DMS153 treated with DMSO at 0.1 percent for 48 hours (cell line): ENCODE data around the gene SCAMP1.
A peak's percentile ranks its signal among the peaks of the same experiment; 100 is the strongest.
"Not testable (repeated sequence)": the region's sequence is repeated elsewhere in the genome, so short reads cannot be mapped to it uniquely, and the experiment has no call there.

ENCODE experiments used
- DNase-seq: peaks from one replicate; lab custom pipeline; 2025; ENCODE audit not compliant: unreplicated experiment; lab: John Stamatoyannopoulos, UW

Gene SCAMP1, protein sequence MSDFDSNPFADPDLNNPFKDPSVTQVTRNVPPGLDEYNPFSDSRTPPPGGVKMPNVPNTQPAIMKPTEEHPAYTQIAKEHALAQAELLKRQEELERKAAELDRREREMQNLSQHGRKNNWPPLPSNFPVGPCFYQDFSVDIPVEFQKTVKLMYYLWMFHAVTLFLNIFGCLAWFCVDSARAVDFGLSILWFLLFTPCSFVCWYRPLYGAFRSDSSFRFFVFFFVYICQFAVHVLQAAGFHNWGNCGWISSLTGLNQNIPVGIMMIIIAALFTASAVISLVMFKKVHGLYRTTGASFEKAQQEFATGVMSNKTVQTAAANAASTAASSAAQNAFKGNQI

DNA sequence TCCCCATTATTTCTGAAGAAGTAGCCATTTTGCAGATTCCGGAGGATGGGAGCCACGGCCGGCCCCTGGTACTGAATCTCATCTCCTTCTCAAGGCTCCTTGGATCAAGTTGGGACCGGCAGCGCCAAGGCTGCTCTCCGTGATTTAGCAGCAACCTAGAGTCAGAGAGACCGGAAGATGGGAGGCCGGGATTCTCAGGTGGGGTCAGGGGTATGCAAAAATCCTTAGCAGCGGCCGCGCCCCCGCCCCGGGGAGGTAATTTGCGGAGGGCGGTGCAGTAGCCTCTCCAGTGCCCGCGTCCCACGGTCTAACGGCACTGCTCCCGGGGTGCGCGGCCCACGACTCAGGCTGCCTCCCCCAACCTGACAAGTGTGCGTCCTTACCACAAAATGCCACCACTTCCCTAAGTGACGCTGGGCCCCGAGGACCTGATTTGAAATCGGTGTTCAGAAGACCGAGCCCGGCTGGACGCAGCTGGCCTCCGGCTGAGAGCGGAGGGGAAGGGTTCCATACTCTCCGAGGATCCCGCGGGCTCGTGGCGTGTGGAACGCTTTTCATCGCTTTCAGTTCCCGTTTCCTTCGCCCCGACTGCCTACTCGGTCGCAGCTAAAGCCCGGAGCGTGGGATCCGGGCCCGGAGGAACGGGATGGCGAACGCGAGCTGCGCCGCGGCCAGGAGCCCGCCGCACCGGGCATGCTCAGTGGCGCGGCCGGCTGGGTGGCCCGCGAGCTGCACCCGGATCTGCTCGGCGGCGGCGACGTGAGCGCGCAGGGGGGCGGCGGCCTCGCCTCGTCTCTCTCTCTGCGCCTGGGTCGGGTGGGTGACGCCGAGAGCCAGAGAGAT is at the start of gene SCAMP1:
Gene SCAMP1, plus strand, starts transcription at position 787 of the 843 bp plus-strand sequence. Its CDS starts 55 bp downstream, at position 842.
- peak; percentile 29 for DNase-seq

DNA sequence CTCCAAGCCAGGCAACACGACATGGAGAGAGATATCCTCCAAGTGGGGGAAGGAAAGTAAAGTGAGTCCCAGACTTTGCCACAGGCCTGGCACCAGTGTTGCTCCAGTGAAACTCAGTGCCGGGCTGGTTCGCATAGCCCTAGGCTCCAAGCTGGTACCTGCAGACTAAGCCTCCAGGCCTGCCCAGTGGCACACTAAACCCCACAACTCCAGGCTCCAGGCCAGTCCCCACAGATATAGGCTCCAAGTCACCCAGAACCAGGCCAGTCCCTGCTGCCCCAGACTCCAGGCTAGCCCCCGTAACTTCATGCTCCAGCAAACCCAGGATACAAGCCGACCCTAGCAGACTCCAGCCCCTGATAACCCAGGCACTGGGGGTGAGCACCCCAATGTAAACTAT is 42.9 kb upstream of the SCAMP1 start:
- DNase-seq, result no peak

DNA sequence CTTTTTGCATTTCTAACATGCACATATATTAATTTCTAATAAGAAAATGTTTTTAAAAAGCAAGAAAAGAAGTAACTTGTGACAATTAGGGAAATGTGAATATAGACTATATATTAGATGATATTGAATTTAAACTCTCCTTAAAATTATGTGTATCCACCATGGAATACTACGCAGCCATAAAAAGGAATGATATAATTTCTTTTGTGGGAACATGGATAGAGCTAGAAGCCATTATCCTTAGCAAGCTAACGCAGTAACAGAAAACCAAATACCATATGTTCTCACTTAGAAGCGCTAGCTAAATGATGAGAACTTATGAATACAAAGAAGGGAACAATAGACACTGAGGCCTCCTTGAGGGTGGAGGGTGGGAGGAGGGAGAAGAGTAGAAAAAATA is 42.1 kb upstream of the SCAMP1 start:
- DNase-seq, result no peak

DNA sequence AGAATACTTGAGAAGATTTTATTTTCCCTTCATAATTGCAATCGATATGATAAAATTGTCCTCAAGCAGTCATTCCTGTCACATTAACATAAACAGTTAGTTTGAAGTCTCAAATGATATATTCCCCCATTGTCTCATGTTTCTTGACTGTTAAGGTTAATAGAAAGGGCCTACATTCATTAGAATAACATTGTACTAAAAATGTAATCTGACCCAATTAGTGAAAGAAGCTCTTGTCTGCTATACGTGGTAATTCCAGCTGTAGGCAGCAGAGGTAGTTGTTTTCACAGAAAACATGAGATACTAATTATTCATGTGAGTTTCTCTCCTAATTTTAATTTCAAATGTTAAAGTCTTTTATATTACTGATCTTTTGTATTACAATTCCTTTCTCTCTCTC is 40.0 kb upstream of the SCAMP1 start:
- DNase-seq, result no peak

DNA sequence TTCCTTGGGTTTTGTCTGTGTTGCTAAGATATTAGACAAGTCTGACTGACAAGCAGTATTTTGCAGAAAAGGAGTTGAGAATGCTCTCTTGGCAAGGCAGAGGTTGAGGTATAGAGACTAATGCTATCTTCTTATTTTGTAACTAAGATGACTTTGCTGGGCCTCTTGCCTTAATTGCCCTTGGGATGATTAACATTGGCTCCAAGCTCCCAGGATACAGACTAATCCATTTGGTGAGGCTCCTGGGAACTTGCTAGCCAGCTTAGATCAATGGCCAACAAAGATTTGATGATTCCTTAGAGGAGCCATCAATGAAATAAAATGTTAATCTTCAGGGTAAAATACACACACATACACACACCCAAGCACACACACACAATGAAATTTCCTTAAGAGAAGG is 37.2 kb upstream of the SCAMP1 start:
- no peak for DNase-seq

DNA sequence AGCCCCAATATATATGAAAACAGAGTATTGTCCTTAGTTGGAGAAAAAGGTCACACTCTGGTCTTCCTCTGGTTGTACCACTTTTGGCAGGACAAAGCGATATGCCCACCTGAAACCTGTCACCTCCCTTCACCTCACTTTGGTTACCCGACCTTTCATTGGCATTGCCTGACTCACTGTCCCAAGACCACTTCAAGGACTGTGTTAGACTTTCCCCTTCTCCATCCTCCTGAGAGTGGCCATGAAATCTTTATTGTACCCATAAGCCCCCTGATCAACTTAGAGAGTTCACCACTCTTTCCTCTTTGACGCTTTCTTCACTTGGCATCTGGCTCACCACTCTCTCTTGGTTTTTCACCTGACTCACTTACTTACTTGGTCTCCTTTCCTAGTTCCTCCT is 33.5 kb upstream of the SCAMP1 start:
- no peak for DNase-seq

DNA sequence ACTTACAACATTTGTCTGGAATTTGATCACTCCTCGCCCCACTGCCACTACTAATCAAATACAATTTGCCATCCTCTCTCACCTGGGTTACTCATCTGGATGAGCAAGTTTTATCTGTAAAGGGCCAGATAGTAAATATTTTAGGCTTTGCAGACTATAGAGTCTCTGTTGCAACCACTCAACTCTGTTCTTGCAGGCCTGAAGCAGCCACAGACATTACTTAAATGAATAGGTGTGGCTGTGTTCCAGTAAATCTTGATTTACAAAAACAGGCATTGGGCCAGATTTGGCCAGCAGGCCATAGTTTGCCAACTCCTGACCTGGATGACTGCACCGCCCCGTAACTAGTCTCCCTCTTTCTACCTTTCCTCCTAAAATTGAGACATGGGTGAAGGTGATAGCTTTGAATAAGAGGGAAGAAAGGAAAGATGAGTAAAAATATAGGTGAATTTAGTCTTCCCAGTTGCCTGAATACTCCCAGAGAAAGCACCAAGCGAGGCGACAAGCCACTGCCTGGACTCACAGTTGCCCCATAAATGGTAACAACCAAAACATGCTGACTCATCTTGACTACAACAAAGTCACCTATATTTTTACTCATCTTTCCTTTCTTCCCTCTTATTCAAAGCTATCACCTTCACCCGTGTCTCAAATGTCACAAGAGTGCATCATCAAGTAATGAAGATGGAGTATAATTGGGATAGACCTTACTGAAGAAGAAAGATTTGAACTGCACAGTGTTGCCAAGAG is 32.5 kb upstream of the SCAMP1 start:
- no peak for DNase-seq

DNA sequence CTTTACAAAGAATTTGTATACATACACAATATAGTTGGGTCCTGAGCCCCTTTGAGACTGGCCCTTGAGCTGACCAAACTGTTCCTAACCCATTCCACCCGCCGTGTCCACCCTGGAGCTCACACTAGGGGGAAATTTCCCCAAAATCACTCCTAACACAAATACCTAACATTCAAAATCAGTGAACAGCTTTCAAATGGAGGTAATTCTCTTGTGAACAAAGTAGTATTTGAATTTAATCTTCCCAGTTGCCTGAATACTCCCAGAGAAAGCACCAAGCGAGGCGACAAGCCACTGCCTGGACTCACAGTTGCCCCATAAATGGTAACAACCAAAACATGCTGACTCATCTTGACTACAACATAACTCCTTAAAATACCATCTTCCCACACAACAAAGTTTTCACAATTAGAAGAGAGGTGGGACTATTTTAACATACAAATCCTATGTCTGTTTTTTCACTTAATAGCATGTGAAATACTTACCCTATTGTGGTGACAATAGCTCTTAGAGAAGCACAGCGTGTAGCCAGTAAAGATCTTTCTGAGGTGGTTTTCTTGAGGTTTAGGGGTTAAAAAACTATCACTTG is 31.7 kb upstream of the SCAMP1 start:
- no peak for DNase-seq

DNA sequence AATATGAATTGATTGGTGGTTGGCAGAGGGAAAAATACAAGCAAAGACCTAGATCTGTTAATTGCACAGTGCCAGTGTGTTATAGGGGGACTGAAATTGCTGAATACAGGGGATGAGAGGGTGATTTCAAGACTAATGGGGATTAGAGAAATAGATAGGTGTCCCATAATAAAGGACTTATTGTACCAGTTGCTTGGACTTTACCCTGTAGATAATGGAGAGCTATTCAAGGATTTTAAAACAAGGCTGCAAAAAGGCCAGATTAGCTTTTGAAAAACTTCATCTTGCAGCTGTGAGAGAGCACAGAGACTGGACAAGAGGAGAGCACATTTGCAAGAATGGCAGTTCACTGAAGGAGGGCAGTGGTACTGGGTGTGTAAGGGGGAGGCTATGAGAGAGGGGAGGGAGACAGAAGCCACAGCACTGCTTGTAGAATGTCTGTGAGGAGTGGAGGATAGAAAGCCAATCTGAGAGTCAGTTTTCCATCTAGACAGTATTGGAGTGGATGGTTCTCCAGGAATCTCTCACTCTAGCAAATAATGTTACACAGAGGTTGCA is 28.8 kb upstream of the SCAMP1 start:
- DNase-seq, result no peak

DNA sequence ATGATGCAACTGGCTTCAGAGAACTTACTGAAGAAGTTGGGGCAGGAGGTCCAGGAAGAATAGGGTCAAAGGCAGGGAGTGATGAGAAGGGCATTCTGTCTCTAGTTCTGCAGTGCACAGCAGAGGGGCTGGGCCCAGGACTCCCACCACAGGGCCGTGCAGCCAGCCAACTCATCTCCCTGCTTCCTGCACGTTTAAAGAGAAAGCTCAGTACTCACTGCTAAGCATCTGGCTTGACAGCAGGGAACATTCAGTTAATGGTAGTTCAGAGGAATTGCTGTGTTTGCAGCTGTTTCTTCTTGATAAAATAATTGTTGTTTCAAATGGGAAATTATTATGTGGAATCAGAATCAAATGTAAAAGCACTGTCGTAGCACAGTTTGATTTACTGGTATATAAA is 25.6 kb upstream of the SCAMP1 start:
- no peak for DNase-seq

DNA sequence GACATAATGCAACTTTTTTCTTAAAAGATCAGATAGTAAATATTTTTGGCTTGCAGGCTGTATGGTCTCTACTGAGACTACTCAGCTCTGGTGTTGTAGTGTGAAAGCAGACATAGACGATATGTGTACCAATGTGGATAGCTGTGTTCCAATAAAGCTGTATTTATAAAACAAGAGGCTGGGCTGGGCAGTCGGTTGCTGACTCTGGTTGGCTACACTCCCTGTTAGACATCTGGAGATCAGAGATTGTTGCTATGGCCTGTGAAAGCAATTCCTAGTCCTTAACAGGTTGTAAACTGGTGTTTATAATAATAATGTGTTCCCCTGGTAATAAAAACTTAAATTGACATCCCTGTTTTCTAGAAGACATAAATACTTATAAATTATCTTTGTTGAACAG is 24.4 kb upstream of the SCAMP1 start:
- no peak for DNase-seq

DNA sequence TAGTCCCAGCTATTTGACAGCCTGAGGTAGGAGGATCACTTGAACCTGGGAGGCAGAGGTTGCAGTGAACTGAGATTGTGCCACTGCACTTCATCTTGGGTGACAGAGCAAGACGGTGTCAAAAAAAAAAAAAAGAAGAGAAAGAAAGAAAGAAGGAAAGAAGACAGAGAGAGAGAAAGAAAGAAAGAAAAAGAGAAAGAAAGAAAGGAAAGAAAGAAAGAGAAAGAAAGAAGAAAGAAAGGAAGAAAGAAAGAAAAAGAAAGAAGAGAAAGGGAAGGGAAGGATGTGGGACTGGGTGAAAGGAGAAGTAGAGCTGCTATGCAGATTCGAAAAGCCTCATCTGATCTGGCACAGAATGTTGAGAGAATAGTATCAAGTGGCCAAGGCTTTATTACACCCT is 23.7 kb upstream of the SCAMP1 start:
- DNase-seq, result no peak

DNA sequence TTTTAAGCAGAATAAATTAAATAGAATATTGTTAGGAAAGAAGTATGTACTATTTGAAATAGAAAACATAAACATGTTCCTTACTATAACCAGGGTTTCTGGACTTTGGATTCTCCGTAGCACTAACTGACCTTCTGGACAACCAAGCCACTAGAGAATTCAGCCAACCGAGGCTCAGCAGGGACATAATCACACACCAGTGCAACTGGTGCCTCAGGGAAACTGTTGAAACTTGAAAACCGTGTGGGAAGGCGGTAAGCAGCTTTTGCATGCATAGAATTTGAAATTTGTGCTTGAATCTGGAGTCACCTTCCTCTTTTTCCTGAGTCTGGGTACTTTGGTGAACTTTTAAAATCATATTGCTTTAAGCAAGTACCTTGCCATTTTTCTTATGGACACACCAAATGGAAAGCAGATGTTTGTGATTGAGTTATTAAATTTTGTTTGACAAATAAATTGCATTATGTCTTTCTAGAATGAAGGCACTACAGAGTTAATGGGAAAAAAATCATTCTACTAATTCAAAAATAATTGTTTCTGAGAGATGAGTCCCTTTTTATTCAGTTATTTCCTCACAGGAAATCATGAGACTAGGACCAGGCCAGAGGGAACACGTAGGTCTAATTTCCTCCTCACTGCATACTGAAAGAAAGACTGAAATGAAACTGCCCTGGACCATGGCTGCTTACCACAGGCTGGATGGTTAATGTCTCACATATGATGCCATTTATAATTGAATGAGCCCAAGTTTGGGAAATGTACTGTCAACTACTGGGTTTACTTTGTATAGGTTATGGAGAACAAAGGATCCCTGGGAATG is 20.6 kb upstream of the SCAMP1 start:
- no peak for DNase-seq

DNA sequence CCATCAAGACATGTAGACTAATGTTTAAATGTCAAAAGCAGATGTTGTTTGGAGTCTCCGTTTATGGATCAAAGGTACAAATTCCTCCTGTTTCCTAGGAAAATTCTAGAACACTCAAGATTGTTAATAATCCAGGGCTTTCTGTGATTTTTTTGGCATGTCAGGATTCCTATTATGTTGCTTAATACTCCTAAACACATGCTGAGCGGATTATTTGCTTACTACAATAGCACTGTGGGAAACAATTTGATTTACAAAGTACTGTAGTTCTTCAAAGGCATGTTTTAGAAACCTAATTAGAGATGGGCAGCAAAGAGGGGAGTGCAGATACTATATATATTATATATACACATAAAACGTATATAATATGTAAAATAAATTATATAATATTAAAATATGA is 19.0 kb upstream of the SCAMP1 start:
- DNase-seq, result no peak

DNA sequence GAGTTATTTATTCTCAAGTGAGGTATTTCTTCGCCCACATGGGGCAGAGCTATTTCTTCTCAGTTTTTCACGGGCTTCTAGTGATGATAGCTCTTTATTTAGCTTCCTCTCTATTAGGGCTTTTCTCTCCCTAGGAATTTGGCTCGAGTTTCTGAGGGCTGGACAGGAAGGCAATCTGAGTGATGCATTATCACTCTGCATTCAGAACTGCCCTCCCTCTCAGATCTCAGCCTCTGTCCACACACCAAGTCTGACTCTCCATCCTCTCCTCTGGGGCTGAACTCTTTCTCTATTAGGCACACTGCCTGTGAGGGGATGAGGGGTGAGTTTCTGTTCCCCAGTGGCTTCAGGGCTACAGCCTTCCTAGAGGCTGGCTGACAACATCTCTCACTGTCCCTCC is 14.9 kb upstream of the SCAMP1 start:
- DNase-seq, result no peak

DNA sequence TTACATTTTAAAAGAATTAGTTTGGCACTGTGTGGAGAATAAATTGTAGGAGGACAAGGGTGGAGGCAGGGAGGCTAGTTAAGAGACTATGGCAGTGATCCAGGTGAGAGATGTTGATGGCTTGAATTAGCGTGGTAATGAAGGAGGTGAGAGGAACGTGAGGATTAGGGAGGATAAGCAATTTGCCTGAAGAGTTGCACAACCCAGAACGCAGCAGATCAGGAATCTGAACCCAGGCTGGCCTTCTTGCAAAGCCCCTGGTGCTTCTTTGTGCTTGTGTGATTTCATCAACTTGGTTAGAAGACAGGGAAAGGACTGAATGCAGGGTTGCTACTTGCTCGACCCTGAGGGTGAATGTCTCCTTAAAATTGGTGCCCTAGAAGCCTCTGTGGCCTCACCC is 6.9 kb upstream of the SCAMP1 start:
- no peak for DNase-seq

DNA sequence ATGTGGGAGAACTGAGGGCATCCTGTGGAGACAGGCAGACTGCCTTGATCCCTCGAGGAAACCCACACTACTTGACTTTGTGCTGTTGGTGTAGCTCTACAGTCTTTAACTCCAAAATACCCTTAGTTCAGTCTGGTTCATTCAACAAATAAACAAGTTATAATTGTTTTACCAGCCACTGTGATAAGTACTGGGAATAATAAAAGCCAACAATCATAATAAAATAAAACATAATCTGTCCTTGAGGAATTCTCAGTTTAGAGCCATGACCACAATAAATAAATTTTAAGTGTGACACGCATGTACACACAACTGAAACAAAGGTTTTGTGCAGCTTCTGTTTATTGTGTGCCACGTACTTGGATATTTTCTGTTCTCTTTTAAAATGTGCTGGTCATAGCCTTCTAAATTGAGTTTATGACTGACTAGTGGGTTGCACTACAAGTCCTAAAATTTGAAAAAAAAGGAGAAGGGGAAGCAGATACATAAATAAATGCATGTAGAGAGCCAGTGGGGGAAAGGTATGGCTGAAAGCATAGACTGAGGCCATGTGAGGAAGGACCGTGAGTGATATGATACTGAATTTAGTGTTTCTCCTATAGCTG is 6.2 kb upstream of the SCAMP1 start:
- DNase-seq, result no peak

DNA sequence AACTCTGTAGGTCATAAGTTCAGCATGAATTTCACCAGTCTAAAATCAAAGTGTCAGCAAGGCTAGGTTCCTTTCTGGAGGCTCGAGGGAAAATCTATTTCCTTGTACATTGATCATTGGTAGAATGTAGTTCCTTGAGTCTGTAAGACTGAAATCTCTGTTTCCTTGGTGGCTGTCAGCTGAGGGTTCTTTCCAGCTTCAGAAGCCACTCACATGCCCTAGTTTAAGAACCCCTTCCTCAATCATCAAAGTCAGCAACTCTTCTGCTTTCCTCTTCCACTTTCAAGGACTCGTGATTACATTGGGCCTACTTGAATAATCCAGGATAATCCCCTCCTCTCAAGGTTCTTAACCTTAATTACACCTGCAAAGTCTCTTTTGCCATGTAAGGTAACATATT is 4.9 kb upstream of the SCAMP1 start:
- no peak for DNase-seq

DNA sequence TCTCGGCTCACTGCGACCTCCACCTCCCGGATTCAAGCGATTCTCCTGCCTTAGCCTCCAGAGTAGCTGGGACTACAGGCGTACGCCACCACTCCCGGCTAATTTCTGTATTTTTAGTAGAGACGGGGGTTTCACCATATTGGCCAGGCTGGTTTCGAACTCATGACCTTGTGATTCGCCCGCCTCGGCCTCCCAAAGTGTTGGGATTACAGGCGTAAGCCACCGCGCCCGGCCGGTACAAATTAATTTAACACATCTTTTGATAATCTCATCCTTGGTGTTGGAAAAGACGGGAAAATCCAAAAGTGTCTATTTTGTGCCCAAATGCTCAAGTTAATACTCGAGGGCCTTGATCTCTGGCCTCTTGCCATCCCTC is 974 bp upstream of the SCAMP1 start:
- DNase-seq, result not testable (repeated sequence)

DNA sequence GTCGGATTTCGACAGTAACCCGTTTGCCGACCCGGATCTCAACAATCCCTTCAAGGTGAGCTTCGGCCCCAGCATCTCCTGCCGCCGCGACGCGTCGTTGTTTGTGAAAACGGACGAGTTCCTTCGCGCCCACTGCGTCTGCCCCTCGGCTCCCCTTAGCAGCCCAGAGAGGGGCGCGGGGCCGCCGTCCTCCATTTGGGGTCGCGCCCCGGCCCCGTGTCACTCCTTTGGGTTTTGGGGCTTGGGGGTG is 182 bp downstream of the SCAMP1 start:
- no peak for DNase-seq
